B cell (primary cell): Measurements from ENCODE around the gene OTOL1.

Experiments used
- CTCF ChIP-seq: fragments of 200-600 bp; IDR thresholded peaks from one replicate; pipeline ENCODE4 v1.8.0; 2022; ENCODE audit warnings: antibody characterized with exemption, mild to moderate bottlenecking
- EZH2 ChIP-seq: IDR thresholded peaks from 2 replicates; pipeline ENCODE4 v1.6.1; 2012; ENCODE audit warnings: borderline replicate concordance, low read depth, mild to moderate bottlenecking, moderate library complexity, low read length; ENCODE audit not compliant: insufficient read depth, poor library complexity, severe bottlenecking

GRCh38 chr3:161510510-161511260, 14.1 kb downstream of the OTOL1 start:
- no peak for TF ChIP-seq CTCF
- TF ChIP-seq EZH2: no peak
